Breast epithelium (tissue), 3 donors: Measurements from ENCODE around the gene PAK6.

Source experiments
- CTCF ChIP-seq, 3 donors: fragments of 450-650 bp; IDR thresholded peaks; one replicate each; pipeline ENCODE4 v1.5.1; 2016 to 2017; ENCODE audit warnings: antibody characterized with exemption in 3 of 3, mild to moderate bottlenecking in 3 of 3, moderate library complexity in 3 of 3
- POLR2A ChIP-seq: fragments of 450-650 bp; IDR thresholded peaks from one replicate; pipeline ENCODE4 v1.6.1; 2016; ENCODE audit warnings: antibody characterized with exemption, mild to moderate bottlenecking, moderate library complexity
- POLR2AphosphoS5 ChIP-seq, 3 donors: sonication (generic); formaldehyde crosslinking; IDR thresholded peaks; one replicate each; pipeline ENCODE4 v1.6.1; 2017; ENCODE audit warnings: antibody characterized with exemption in 3 of 3

- TF ChIP-seq CTCF (IDR thresholded peaks at IDR 0.05) (no peak), POLR2AphosphoS5 (IDR thresholded peaks at IDR 0.05) (no peak), POLR2A (no peak)
Measured at GRCh38 chr15:40313531-40314398, 74.9 kb downstream of the PAK6 start.
